ENCODE results near the gene LRRC2. TPM values are rescaled to one million over a fixed set of nuclear protein-coding genes. Genes with fewer than 3 reads are reported as not detected.

LRRC2 gene
- total and polyA plus RNA-seq, 9 of the 15 experiments (the other 6 are each of a cell fraction or from before 2014, with no cell fraction given), result 0.01 to 0.04 (median 0.03) TPM; not detected in 5

GRCh38 chr3:46520531-46520930 lies 45.6 kb downstream of the LRRC2 start:
- FAIRE-seq (no peak), DNase-seq (ENCODE audit: extremely low read depth in 1 of 4, low spot score in 3 of 4) (no peak), ATAC-seq (no peak)
- no peaks in the 10 kb centered on the region for H3K9me3 ChIP-seq (replicated peaks; ENCODE audit: control insufficient read depth, insufficient read depth, low read depth, low read length)
- H3K4me3 ChIP-seq, result no peak overlapping the region
- H3K27me3 ChIP-seq (ENCODE audit: control insufficient read depth in 2 of 2, insufficient read depth in 2 of 2, low read length in 2 of 2), result no peaks in the 10 kb centered on the region
- no peak overlapping the region for H2AFZ ChIP-seq (ENCODE audit: low read depth, low read length)
- intact Hi-C loops (cut with micrococcal nuclease), result no loop called here
- POLR2A ChIA-PET, result interaction anchor here (1.3 to 2.2 kb wide), 3 partner anchors 11 to 21 kb away, joined by 3 to 10 read pairs (median 5); no protein-coding TSS in a partner anchor
- peaks cover 8 to 16% of the 10 kb centered on the region in 2 experiments; a peak in 3 of 5 replicates for H3K4me1 ChIP-seq (replicated peaks in 1 of 2; ENCODE audit: control insufficient read depth in 2 of 2, insufficient read depth in 2 of 2, low read length in 2 of 2)
- H3K79me2 ChIP-seq (ENCODE audit: control insufficient read depth, insufficient read depth, low read length), result no peaks in the 10 kb centered on the region
- 53% methylated on average over 3 of the region's 3 CpGs for WGBS (ENCODE audit: insufficient coverage, low coverage, missing lambda C conversion rate)
- in situ Hi-C loops (cut with MboI), result no loop called here
- no peak overlapping the region for H3K9ac ChIP-seq (ENCODE audit: insufficient read depth in 1 of 2, low read depth in 2 of 2, low read length in 2 of 2)
- H3K9me1 ChIP-seq (ENCODE audit: control insufficient read depth, insufficient read depth, low read length), result no peaks in the 10 kb centered on the region
- no peaks in the 10 kb centered on the region for H3K36me3 ChIP-seq (ENCODE audit: control insufficient read depth, insufficient read depth, low read length)
- BruUV-seq (replicated peaks), result no TSS peak
- H3K27ac ChIP-seq (ENCODE audit: extremely low read depth, low read depth, low read length), result no peak overlapping the region
- CTCF ChIA-PET (ENCODE audit: low intra/inter-chr PET ratio), result no interaction called here
- no peaks in the 10 kb centered on the region for H4K20me1 ChIP-seq (replicated peaks; ENCODE audit: control insufficient read depth, insufficient read depth, low read length)
- no peak overlapping the region for H3K4me2 ChIP-seq (ENCODE audit: insufficient read depth, low read length)
- TF ChIP-seq CLOCK (CRISPR knock-in tag; IDR thresholded peaks at IDR 0.05; ENCODE audit: borderline replicate concordance) (no peak), RBM22 (IDR thresholded peaks at IDR 0.05; ENCODE audit: low read depth, low read length, poor library complexity, severe bottlenecking) (no peak), CCNT2 (IDR thresholded peaks at IDR 0.05; ENCODE audit: borderline replicate concordance, extremely low read depth, insufficient read length, low read depth, low read length) (no peak), ZNF24 (IDR thresholded peaks at IDR 0.05) (no peak), ELK1 (CRISPR knock-in tag; IDR thresholded peaks at IDR 0.05) (no peak), POLR2AphosphoS2 (IDR thresholded peaks at IDR 0.05; ENCODE audit: low read length) (no peak), ATF3 (IDR thresholded peaks at IDR 0.05) (no peak), ATF3 (CRISPR knock-in tag; conservative IDR thresholded peaks at IDR 0.05) (no peak), ZBTB12 (CRISPR knock-in tag; IDR thresholded peaks at IDR 0.05) (no peak), CCAR2 (IDR thresholded peaks at IDR 0.05; ENCODE audit: low read depth, low read length) (no peak), TCF7 (IDR thresholded peaks at IDR 0.05; ENCODE audit: borderline replicate concordance) (no peak), POU5F1 (IDR thresholded peaks at IDR 0.05; ENCODE audit: borderline replicate concordance, low read depth, low read length, partially characterized antibody) (no peak), ELK3 (CRISPR knock-in tag; IDR thresholded peaks at IDR 0.05) (no peak), OTX1 (CRISPR knock-in tag; IDR thresholded peaks at IDR 0.05) (no peak), KLF10 (CRISPR knock-in tag; IDR thresholded peaks at IDR 0.05) (no peak), ZBTB17 (CRISPR knock-in tag; IDR thresholded peaks at IDR 0.05) (no peak)
